ENCODE results near the gene FFAR2.
"Not testable (repeated sequence)": the region's sequence is repeated elsewhere in the genome, so short reads cannot be mapped to it uniquely, and the experiment has no call there.

Gene FFAR2
- total RNA-seq = 0 reads per million in 2 experiments

DNA sequence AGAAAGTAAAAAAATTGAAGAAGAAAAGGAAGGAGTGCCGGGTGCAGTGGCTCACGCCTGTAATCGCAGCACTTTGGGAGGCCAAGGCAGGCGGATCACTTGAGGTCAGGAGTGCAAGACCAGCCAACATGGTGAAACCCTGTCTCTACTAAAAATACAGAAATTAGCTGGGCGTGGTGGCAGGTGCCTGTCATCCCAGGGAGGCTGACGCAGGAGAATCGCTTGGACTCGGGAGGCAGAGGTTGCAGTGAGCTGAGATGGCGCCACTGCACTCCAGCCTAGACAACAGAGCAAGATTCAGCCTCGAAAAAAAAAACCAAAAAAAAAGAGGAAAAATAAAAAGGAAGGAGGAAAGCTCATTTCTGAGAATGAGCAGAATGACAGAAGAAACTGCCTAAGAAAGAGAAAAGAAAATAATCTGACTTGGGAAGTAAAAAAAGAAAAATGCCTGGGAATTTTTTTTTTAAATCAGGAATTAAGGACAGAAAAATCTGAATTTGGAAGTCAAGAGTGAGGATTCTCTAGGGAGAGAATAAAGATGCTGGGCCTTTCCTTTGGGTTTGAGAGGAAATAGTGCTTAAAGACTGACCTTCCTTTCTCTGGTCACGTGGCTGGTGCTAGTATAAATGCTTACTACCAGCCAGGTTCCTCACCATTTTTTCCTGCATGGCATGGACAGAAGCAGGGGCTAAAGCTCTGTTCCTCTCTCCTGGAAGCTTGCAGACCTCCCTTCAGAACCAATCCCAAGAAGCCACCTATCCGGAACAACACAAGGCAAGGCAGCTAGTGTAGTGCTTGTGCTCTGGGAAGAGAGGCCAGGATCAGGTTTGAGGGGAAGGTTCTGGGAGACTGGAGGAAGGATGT is at the start of gene FFAR2:
FFAR2 (plus strand) TSS at position 652 of the 864 bp plus-strand sequence. CDS start 1,458 bp downstream, outside the sequence.
- no peak for DNase-seq (ENCODE audit: low read depth)

DNA sequence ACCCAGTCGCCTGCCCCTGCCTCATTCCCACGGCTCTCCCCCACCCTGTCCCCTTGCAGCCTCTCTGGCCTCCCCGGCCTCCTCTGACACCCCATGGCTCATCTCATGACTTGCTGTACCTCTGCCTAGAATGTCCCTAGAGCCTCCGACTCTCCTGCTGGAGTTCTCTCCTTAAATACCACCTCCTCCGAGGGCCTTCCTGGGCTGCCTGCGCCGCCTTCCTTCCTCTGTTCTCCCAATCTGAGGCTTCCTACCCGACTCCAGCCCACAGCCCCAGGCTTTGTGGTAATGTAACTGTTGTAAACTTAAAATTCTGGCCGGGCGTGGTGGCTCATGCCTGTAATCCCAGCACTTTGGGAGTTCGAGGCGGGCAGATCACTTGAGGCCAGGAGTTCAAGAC is 49.5 kb upstream of the FFAR2 start:
- DNase-seq (ENCODE audit: low read depth) = no peak

DNA sequence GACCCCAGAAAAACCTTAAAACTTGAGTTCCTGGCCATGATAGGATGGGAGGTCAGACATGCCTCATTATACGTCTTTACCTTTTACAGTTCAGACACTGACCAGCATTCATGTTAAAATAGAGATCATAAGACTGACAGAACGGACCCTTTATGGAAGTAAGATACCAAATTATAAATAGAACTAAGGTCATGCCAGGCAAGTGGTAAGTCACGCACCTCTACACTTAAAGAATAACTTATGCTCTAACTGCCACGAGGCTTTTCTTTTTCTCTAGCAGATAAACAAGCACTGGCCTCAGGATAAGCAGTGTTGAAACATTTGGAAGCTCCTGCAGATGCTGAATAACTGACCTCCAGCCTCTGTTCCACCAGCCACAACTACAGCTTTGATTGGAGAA is 48.8 kb upstream of the FFAR2 start:
- no peak for DNase-seq (ENCODE audit: low read depth)

DNA sequence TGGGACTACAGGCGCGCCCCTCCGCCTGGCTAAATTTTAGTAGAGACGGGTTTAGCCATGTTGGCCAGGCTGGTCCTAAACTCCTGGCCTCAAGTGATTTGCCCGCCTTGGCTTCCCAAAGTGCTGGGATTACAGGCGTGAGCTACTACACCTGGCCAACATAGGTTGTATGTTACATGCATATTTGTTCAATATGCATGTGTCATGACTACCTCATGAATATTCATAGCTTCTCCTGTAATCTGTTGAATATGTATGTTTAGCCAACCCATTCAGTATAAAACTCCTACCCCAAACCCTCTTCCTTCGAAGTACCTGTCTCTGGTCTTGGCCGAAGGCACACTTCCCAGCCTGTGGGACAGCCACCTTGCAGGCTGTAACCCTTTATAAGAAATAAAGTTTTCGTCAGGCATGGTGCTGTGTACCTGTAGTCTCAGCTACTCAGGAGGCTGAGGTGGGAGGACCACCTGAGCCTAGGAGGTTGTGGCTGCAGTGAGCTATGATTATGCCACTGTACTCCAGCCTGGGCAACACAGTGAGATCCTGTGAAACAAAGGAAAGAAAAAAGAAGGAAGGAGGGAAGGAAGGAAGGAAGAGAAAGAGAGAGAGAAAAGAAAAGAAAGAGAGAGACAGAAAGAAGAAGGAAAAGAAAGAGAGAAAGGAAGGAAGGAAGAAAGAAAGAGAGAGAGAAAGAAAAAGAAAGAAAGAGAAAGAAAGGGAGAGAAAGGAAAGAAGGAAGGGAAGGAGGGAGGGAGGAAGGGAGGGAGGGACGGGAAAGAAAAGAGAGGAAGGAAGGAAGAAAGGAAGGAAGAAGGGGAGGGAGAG is 47.9 kb upstream of the FFAR2 start:
- no peak for DNase-seq (ENCODE audit: low read depth)

DNA sequence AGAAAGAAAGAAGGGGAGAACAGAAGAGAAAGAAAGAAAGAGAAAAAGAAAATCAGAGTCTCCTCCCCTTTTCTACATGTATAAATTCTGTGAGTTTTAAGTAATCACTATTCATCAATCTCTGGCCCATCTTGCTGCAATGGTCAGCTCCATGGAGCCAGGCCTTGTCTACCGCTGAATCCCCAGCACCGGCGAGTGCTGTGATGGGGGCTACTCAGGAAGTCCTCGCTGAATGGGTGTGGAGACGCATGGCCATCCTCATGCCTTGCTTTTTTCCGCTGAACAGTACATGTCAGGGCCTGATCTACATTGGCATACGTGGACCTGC is 47.3 kb upstream of the FFAR2 start:
- no peak for DNase-seq (ENCODE audit: low read depth)

DNA sequence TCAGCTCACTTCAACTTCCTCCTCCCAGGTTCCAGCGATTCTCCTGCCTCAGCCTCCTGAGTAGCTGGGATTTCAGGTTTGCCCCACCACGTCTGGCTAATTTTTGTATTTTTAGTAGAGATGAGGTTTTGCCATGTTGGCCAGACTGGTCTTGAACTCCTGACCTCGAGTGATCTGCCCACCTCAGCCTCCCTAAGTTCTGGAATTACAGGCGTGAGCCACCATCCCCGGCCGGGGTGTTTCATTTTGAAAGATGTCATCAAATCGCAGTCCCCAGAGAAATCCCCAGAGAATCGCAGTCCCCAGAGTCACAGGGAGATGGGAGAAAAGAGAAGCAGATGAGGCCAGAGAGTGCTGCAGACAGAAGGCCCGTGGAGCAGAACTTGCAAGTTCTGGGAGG is 46.6 kb upstream of the FFAR2 start:
- not testable (repeated sequence) for DNase-seq (ENCODE audit: low read depth)

DNA sequence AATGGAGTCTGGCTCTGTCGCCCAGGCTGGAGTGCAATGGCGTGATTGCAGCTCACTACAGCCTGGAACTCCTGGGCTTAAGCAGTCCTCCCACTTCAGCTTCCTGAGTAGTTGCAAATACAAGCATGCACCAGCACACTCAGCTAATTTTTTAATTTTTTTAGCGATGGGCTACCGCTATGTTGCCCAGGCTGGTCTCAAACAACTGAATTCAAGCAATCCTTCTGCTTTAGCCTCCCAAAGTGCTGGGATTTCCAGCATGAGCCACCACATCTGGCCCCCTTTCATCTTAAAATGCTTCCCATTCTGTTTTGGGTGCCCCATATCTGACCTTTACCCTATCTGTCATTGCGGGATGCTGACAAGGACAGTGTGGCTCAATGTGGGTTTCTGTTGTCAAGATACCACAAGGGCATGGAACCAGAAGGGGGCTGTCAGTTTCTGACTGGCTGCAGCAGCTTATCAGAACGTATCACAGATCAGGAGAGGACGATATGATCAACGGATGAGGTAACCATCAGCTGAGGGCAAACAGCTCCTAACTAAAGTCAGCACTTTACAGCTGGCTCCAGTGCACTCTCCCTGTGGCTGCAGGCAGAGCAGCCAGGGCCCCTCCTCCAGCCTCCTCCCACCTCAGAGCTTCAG is 44.8 kb upstream of the FFAR2 start:
- DNase-seq (ENCODE audit: low read depth) = no peak

DNA sequence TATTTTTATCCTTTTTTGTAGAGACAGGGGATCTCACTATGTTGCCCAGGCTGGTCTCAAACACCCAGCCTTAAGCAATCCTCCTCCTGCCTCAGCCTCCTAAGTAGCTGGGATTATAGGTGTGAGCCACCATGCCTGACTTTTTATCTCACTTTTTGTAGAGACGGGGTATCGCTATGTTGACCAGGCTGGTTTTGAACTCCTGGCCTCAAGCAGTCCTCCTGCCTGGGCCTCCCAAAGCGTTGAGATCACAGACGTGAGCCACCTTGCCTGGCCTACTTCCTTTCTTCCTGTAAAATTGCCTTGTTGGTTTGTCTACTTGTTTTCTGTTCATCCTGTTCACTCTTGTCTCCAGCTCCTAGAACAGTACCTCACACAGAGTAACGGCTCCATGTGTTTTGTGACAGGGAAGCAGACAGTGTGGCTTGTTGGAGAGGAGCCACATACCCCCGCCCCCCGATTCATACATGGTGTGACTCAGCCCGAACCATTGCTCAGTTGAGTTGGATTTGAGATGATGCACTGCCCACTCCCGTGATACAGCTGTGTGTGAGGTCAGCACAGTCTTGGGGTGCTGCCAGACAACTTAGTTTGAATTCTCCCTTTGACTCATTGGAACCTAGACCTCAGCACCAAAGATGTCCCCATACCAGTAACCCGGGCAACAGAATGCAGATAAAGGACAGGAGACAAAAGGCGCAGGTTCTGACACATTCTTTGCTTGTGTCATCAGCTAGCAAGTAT is 43.0 kb upstream of the FFAR2 start:
- no peak for DNase-seq (ENCODE audit: low read depth)

DNA sequence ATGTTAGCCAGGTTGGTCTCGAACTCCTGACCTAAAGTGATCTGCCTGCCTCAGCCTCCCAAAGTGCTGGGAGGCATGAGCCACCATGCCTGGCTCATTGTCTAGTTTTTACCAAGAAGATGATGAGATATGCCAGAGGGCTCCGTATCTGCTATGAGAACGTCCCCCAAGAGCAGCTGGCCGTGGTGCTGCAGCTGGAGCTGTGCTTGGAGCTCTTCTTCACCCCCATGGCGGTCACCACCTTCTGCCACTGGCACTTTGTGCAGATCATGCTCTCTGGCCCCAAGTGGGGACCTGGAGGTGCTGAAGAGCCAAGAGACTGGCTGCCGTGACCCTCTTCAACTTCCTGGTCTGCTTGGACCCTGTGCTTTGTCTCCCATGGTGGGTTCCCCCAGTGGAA is 40.4 kb upstream of the FFAR2 start:
- DNase-seq (ENCODE audit: low read depth) = no peak

DNA sequence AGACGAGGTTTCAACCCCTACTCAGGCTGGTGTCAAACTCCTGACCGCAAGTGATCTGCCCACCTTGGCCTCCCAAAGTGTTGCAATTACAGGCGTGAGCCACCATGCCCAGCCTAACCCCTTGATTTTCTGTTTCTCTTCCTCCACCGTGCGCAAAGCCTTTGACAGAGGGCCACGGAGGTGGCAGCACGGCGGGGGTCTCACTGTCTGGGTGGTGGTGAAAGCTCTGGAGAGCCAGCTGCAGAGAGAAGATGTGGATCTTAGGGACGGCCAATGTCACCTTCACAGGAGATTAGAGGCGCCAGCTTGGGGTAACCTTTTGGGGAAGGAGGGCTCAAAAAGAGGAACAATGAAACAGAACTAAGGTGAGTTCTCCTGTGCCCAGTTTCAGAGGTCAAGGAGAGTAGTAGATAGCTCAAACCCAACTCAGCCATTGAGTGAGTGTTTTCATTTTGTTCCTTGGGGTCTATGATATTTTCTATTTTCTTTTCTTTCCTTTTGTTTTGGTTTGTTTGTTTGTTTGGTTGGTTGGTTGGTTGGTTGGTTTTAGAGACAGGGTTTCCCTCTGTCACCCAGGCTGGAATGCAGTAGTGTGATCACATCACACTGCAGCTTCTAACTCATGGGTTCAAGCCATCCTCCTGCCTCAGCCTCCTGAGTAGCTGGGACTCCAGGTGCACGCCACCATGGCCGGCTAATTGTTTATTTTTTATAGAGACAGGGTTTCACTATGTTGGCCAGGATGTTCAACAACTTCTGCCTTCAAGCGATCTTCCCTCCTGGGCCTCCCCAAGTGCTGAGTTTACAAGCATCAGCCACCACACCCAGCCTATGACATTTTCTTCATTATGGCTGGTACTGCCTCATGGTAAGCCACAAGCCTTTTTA is 39.5 kb upstream of the FFAR2 start:
- DNase-seq (ENCODE audit: low read depth) = no peak

DNA sequence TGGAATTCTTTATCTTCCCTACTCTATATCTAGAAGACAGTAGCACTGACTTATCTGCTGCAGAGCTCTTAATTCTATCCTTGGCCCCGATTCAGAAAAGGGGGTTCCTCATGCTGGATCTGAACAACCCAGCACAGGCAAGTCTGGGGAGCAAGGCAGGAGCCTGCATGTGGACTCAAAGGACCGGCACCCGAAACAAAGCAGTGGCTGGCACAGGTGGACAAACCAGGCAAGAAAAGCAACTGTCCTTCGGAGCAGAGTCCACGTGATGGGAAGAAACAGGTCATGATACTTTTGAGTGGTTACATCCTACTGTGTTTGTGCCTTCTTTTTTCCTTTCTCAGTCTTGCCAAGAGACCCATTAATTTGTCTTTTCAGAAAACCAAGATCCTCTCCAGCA is 38.9 kb upstream of the FFAR2 start:
- DNase-seq (ENCODE audit: low read depth) = no peak

DNA sequence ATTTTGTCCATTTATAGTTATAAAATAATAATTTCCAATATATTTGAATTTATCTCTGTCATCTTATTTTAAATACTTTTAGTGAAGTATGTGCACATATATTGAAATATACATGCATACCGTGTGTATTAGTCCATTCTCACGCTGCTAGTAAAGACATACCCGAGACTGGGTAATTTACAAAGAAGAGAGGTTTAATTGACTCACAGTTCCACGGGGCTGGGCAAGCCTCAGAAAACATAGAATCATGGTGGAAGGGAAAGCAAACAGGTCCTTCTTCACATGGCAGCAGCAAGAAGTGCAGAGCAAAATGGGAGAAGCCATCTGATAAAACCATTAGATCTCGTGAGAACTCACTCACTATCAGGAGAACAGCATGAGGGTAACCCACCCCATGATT is 37.6 kb upstream of the FFAR2 start:
- DNase-seq (ENCODE audit: low read depth) = no peak

DNA sequence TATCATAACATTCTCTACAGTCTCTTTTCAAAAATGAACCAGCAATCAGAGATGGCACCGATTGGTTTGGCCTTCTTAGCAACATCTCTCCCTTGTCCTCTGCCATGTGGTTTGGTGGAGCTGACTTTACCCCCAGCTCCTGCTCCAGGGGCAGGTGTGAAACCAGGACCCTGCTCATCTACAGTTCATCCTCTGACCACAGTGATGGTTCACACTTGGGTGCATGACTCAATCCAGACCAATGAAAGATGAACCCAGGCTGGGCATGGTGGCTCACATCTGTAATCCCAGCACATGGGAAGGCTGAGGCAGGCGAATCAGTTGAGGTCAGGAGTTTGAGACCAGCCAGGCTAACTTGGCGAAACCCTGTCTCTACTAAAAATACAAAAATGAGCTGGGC is 33.6 kb upstream of the FFAR2 start:
- no peak for DNase-seq (ENCODE audit: low read depth)

DNA sequence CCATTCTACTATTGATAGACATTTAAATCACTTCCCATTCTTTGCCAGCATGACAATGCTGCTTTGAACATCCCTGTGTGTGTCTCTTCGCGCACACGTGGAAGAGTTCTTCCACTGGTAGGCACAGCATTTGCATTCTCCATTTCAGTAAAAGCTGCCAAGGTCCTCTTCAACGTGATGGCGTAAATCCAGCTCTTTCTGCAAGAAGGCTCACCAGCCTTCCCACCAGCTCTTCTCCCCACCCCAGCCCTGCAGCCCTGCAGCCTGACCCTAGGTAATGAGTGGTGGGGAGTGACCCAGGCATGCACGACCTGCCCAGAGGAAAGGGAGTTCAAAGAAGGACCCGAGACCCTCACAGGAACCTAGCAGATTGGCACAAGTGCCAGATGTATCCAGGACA is 31.7 kb upstream of the FFAR2 start:
- no peak for DNase-seq (ENCODE audit: low read depth)

DNA sequence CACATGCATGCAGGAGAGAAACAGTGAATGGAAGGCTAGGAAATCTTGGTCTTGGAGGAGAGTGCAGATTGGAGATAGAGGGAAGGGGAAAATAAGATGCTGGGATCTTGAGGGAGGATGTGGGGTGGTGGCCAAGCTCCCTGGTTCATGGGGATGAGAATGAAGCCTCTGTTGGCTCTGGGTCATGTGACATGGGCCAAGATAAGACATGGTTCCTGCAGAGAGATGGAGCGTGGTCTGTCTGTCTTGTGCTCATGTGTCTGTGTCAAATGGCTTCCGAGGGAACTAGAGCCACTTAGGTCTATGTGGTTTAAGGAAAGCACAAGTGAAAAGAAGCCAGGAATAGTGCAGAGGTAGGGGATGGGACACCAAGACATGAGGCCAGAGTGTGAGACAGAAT is 30.8 kb upstream of the FFAR2 start:
- DNase-seq (ENCODE audit: low read depth) = no peak

DNA sequence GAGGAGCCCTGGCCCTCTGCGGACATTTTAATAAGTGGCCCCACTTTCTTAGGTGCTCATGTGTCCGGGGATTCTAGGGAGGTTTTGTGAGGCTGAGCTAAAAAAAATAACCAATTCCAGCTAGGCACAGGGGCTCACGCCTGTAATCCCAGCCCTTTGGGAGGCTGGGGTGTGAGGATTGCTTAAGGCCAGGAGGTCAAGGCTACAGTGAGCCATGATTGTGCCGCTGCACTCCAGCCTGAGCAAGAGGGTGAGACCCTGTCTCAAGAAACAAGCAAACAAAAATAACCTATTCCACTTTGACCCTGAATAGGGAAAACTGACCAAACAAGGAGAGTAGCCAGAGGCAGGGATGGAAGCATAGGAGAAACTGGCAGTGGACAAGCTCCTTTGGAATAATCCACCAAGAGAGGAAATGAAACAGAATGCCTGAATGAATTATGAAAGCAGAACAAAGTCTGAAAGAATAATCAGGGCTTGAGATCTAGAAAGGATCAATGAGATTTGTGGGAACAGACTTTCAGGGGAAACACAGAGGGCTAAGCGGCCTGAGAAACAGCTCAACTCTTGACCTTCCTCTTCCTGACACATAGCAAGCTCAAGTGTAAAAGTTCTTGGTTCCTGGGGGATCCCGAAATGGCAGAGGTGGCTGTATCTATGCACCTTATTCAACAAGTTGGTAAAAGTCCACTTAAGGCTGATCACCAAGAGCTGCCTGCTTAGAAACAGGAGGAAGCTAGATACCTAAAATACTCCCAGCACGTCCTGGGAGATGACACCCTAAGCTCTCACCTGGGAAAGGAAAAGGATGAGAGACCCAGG is 30.1 kb upstream of the FFAR2 start:
- DNase-seq (ENCODE audit: low read depth) = no peak

DNA sequence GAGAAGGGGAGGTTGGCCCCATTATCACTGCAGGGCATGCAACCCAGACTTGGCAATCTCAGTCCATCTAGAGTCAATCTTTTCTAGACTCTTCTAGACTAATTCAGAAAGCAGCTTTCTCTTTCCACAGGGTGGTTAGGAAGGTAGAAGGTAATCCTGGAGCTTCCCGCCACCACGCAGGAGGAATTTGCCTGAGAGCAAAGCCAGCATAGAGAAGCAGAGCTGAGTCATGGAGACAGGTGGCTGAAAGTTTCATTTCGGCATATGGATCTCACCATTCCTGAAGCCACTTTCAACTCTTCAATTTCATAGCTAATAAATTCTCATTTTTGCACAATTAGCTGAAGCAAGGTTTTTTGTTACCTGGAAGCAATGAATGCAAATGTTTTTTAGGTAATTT is 29.0 kb upstream of the FFAR2 start:
- DNase-seq (ENCODE audit: low read depth) = no peak

DNA sequence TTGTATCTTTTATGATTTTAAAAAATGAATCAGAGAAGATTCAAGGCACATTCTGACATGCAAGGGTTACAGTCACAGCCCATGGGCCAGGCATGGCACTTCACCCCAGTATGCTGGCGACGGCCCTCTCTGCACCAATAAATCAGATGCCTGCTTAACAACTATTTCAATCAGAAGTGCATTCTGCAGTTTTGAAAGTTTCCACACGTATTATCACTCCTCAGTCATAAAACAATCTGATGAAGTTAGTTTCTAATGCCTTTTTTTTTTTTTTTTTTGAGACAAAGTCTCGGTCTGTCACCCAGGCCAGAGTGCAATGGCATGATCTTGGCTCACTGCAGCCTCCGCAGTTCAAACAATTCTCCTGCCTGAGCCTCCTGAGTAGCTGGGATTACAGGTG is 28.3 kb upstream of the FFAR2 start:
- DNase-seq (ENCODE audit: low read depth) = no peak

DNA sequence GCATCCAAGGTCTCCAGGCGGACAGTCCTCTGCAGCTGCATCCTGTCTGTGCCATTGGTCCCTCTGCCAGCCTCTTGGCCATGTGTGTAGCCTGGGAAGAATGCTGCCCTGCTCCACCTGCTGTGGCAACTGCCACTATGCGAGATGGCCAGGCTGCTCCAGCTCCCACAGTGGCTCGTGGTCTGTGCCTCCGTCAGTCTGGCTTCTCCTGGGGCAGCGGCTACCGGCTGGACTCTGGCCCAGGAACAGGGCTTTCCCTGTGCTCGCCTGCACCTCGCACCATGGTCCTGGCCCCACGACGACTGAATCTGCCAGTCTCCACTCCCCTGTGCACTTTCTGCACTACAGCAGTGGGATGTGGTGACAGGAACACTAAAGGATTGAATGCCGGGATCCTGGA is 26.7 kb upstream of the FFAR2 start:
- DNase-seq (ENCODE audit: low read depth) = no peak

DNA sequence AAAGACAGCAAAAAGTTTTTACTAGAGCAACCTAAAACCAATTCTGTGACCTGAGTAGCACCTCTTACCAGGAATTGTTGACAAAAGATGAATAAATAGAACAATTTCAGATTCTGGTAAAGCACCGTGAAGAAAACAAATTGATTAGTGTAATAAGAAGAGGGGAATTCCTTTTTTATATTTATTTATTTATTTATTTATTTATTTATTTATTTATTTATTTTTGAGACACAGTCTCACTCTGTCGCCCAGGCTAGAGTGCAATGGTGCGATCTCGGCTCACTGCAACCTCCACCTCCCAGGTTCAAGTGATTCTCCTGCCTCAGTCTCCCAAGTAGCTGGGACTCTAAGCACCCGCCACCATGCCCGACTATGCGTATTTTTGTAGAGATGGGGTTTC is 24.7 kb upstream of the FFAR2 start:
- not testable (repeated sequence) for DNase-seq (ENCODE audit: low read depth)
